DOHH2 (cell line): Measurements from ENCODE around the gene IFITM2.

Experiments
- EZH2phosphoT487 ChIP-seq: fragments of 200-600 bp; sonication (generic); IDR thresholded peaks from 2 replicates; pipeline ENCODE4 v1.6.1; 2017; ENCODE audit warnings: borderline replicate concordance, mild to moderate bottlenecking, antibody characterized with exemption, low read length, moderate library complexity, mixed read lengths
- TF ChIP-seq, protein P1 (sequence below): fragments of 200-600 bp; sonication (generic); IDR thresholded peaks from one replicate; pipeline ENCODE4 v1.5.1; 2014; ENCODE audit warnings: antibody characterized with exemption, mild to moderate bottlenecking, low read depth, low read length; ENCODE audit not compliant: poor library complexity, severe bottlenecking

DNA sequence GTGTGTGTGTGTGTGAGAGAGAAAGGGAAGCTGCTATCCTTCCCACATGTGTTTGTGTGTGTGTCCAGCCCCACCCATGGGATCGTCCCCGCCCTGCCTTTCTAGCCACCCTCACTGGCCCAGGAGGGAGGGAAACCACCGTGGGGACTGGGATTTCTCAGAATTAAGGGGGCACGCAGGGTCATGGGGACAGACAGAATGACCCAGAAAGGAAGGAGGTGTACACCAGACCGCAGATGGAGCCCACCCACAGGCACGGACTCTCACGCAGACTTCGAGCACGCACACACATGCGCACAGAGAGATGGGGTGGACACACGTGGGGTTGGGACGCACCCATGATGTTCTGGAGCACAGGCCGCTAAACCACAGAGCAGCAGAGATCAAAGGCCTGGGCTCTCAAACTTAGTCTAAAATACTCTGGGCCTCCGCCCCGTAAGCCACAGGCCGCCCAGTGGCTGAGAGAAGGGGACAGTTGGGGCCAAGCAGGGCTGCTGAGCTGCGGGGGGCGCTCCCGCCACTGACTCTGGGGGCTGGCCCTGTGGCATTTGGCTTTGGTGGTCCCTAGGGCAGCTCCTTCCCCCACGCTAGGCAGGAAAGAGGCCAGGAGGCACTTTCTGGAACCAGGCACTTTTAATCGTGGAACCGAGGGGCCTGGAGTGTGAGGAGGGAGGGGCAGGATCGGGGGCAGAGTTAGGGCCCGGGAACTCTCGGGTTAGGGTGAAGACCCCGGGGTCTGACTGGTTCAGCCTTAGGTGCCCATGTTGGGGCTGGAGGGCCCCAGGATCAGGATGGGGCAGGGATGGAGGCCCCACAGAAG lies 9.8 kb upstream of the IFITM2 start:
- TF ChIP-seq, protein P1, sequence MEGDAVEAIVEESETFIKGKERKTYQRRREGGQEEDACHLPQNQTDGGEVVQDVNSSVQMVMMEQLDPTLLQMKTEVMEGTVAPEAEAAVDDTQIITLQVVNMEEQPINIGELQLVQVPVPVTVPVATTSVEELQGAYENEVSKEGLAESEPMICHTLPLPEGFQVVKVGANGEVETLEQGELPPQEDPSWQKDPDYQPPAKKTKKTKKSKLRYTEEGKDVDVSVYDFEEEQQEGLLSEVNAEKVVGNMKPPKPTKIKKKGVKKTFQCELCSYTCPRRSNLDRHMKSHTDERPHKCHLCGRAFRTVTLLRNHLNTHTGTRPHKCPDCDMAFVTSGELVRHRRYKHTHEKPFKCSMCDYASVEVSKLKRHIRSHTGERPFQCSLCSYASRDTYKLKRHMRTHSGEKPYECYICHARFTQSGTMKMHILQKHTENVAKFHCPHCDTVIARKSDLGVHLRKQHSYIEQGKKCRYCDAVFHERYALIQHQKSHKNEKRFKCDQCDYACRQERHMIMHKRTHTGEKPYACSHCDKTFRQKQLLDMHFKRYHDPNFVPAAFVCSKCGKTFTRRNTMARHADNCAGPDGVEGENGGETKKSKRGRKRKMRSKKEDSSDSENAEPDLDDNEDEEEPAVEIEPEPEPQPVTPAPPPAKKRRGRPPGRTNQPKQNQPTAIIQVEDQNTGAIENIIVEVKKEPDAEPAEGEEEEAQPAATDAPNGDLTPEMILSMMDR: no peak
- no peak for TF ChIP-seq EZH2phosphoT487
